Inferior parietal cortex (tissue), 1 donor: ENCODE data around the gene BRICD5.

Experiments used
- DNase-seq: peaks from one replicate; pipeline ENCODE4 v3.0.0-alpha.2; 2016; ENCODE audit errors: extremely low spot score

The BRICD5 gene

GRCh38 chr16:2180962-2181923 lies 29.4 kb downstream of the BRICD5 start:
- no peak for DNase-seq

GRCh38 chr16:2180461-2180860 lies 30.2 kb downstream of the BRICD5 start:
- DNase-seq: no peak

- DNase-seq: no peak
Observed at GRCh38 chr16:2179576-2179975, 31.1 kb downstream of the BRICD5 start.

- DNase-seq: no peak
Observed at GRCh38 chr16:2179107-2179501, 31.6 kb downstream of the BRICD5 start.

- no peak for DNase-seq
Observed at GRCh38 chr16:2178321-2179106, 32.1 kb downstream of the BRICD5 start.

- DNase-seq: no peak
Observed at GRCh38 chr16:2177561-2177960, 33.1 kb downstream of the BRICD5 start.

- DNase-seq: no peak
Observed at GRCh38 chr16:2177101-2177500, 33.6 kb downstream of the BRICD5 start.

GRCh38 chr16:2176047-2176446 lies 34.6 kb downstream of the BRICD5 start:
- no peak for DNase-seq

GRCh38 chr16:2175454-2175853 lies 35.2 kb downstream of the BRICD5 start:
- DNase-seq: no peak

- DNase-seq: no peak
Observed at GRCh38 chr16:2174396-2175131, 36.1 kb downstream of the BRICD5 start.

GRCh38 chr16:2173916-2174315 lies 36.7 kb downstream of the BRICD5 start:
- DNase-seq: no peak

GRCh38 chr16:2173366-2173765 lies 37.3 kb downstream of the BRICD5 start:
- no peak for DNase-seq

GRCh38 chr16:2172688-2173335 lies 37.9 kb downstream of the BRICD5 start:
- no peak for DNase-seq

- no peak for DNase-seq
Observed at GRCh38 chr16:2171601-2172178, 39.0 kb downstream of the BRICD5 start.

- no peak for DNase-seq
Observed at GRCh38 chr16:2170587-2171435, 39.9 kb downstream of the BRICD5 start.

- no peak for DNase-seq
Observed at GRCh38 chr16:2170080-2170479, 40.6 kb downstream of the BRICD5 start.

- DNase-seq: no peak
Observed at GRCh38 chr16:2167068-2167638, 43.5 kb downstream of the BRICD5 start.

GRCh38 chr16:2166263-2167067 lies 44.2 kb downstream of the BRICD5 start:
- no peak for DNase-seq

GRCh38 chr16:2165861-2166260 lies 44.8 kb downstream of the BRICD5 start:
- DNase-seq: no peak
